A549 (cell line): Measurements from ENCODE around the gene PAX8. TPM values are rescaled to one million over a fixed set of nuclear protein-coding genes. Genes with fewer than 3 reads are reported as not detected.

Experiments
- ATAC-seq, 2 experiments: fragments of 200-7000 bp in 1 of 2; fragments of >200 bp in 1 of 2; cut with Nextera tagmentation in 1 of 2; cut with Tn5 transposase in 1 of 2; 3 replicates each; pipeline versions ENCODE4 v1.8.0 to v1.9.1; 2018 to 2020; ENCODE audit warnings: mild to moderate bottlenecking in 1 of 2, moderate library complexity in 1 of 2
- CTCF ChIA-PET: fragments of 300-600 bp; sonication (Branson Sonifier 250); formaldehyde crosslinking; extraction: SDS; loops from one replicate; lab custom pipeline; 2021; ENCODE audit warnings: antibody characterized with exemption, inconsistent platforms; lab: Yijun Ruan, JAX
- POLR2A ChIA-PET: fragments of 350-600 bp; formaldehyde crosslinking; extraction: SDS; loops from one replicate; lab custom pipeline; 2021; ENCODE audit warnings: antibody characterized with exemption, inconsistent platforms; lab: Yijun Ruan, JAX
- DNase-seq, 2 experiments: peaks; one replicate each; pipeline versions ENCODE4 v3.0.0 to v3.0.0-alpha.2; 2011 to 2016; ENCODE audit warnings: low read depth in 1 of 2, low spot score in 1 of 2
- FAIRE-seq: peaks from 2 replicates; lab custom pipeline; 2011; peaks lifted over from hg19 to GRCh38; lab: Jason Lieb, UNC
- H3K27ac ChIP-seq, 2 experiments: fragments of >200 bp; sonication (Bioruptor Twin); formaldehyde crosslinking; 3 replicates each; pipeline ENCODE4 v1.5.1; 2016 to 2017
- H3K4me1 ChIP-seq: fragments of >200 bp; sonication (Bioruptor Twin); formaldehyde crosslinking; 3 replicates; pipeline ENCODE4 v1.6.1; 2016
- H3K4me2 ChIP-seq: fragments of >200 bp; sonication (Bioruptor Twin); formaldehyde crosslinking; 3 replicates; pipeline ENCODE4 v1.6.1; 2016
- H3K4me3 ChIP-seq: fragments of >200 bp; sonication (Bioruptor Twin); formaldehyde crosslinking; 3 replicates; pipeline ENCODE4 v1.5.1; 2016
- H3K9me3 ChIP-seq: fragments of >200 bp; sonication (Bioruptor Twin); formaldehyde crosslinking; 3 replicates; pipeline ENCODE4 v1.6.1; 2016
- BCL3 ChIP-seq: fragments of >200 bp; sonication (Bioruptor Twin); formaldehyde crosslinking; IDR thresholded peaks from 3 replicates; pipeline ENCODE4 v1.6.1; 2016
- CBX2 ChIP-seq: fragments of 200-600 bp; sonication (generic); IDR thresholded peaks from 2 replicates; pipeline ENCODE4 v1.6.1; 2016; ENCODE audit warnings: low read depth, mild to moderate bottlenecking, borderline replicate concordance
- CHD2 ChIP-seq: fragments of 150-350 bp; IDR thresholded peaks from 2 replicates; pipeline ENCODE4 v1.6.1; 2014; ENCODE audit warnings: low read length; ENCODE audit not compliant: partially characterized antibody
- ELK1 ChIP-seq: fragments of 150-350 bp; IDR thresholded peaks from 2 replicates; pipeline ENCODE4 v1.6.1; 2014; ENCODE audit warnings: low read depth, mild to moderate bottlenecking, low read length
- EP300 ChIP-seq, 2 experiments: fragments of >200 bp; sonication (Bioruptor Twin); formaldehyde crosslinking; IDR thresholded peaks; 2 replicates in 1 of 2; 3 replicates in 1 of 2; pipeline ENCODE4 v1.6.1; 2016 to 2017
- FOSL2 ChIP-seq, 2 experiments: fragments of 450-650 bp in 1 of 2; fragments of >200 bp in 1 of 2; sonication (Bioruptor Twin) in 1 of 2; formaldehyde crosslinking; IDR thresholded peaks; 2 replicates each; pipeline versions ENCODE4 v1.5.0 to v1.6.1; 2016 to 2020; ENCODE audit warnings: mild to moderate bottlenecking in 1 of 2, moderate library complexity in 1 of 2
- FOXS1 ChIP-seq: fragments of 250-450 bp; sonication (Bioruptor Pico); IDR thresholded peaks from 2 replicates; pipeline ENCODE4 v1.5.0; 2020; ENCODE audit warnings: mild to moderate bottlenecking, moderate library complexity
- HDAC2 ChIP-seq: fragments of 200-600 bp; sonication (generic); IDR thresholded peaks from 2 replicates; pipeline ENCODE4 v1.6.1; 2016
- HOXA7 ChIP-seq: fragments of 250-450 bp; sonication (Bioruptor Pico); IDR thresholded peaks from 2 replicates; pipeline ENCODE4 v1.5.0; 2020; ENCODE audit warnings: mild to moderate bottlenecking, moderate library complexity
- HOXB13 ChIP-seq: fragments of 250-450 bp; sonication (Bioruptor Pico); IDR thresholded peaks from 2 replicates; pipeline ENCODE4 v1.5.0; 2020; ENCODE audit warnings: low read depth, mild to moderate bottlenecking, moderate library complexity
- JUNB ChIP-seq: fragments of >200 bp; sonication (Bioruptor Twin); formaldehyde crosslinking; IDR thresholded peaks from 2 replicates; pipeline ENCODE4 v1.6.1; 2016
- MAFK ChIP-seq: fragments of 450-650 bp; IDR thresholded peaks from 2 replicates; pipeline ENCODE4 v1.6.1; 2014; ENCODE audit not compliant: partially characterized antibody
- MAX ChIP-seq: IDR thresholded peaks from 2 replicates; pipeline ENCODE4 v1.6.1; 2012
- MAZ ChIP-seq: fragments of 150-350 bp; IDR thresholded peaks from 2 replicates; pipeline ENCODE4 v1.6.1; 2014; ENCODE audit warnings: antibody characterized with exemption, low read depth, low read length, borderline replicate concordance
- POLR2A ChIP-seq: IDR thresholded peaks from 2 replicates; pipeline ENCODE4 v1.6.1; 2012; ENCODE audit warnings: mild to moderate bottlenecking, low read length
- RAD21 ChIP-seq, 2 experiments: fragments of >200 bp in 1 of 2; sonication (Bioruptor Twin) in 1 of 2; formaldehyde crosslinking in 1 of 2; IDR thresholded peaks in 1 of 2; conservative IDR thresholded peaks in 1 of 2; 2 replicates in 1 of 2; 3 replicates in 1 of 2; pipeline ENCODE4 v1.6.1; 2012 to 2018; ENCODE audit warnings: inconsistent platforms in 1 of 2
- RCOR1 ChIP-seq: fragments of 150-350 bp; IDR thresholded peaks from 2 replicates; pipeline ENCODE4 v1.6.1; 2014; ENCODE audit warnings: antibody characterized with exemption, low read length, low read depth
- RFX5 ChIP-seq: fragments of 450-650 bp; IDR thresholded peaks from 2 replicates; pipeline ENCODE4 v1.7.1; 2014; ENCODE audit warnings: antibody characterized with exemption, mild to moderate bottlenecking, moderate library complexity
- SMC3 ChIP-seq: fragments of >200 bp; sonication (Bioruptor Twin); formaldehyde crosslinking; IDR thresholded peaks from 3 replicates; pipeline ENCODE4 v1.6.1; 2018; ENCODE audit warnings: inconsistent platforms
- SREBF2 ChIP-seq: fragments of 450-650 bp; IDR thresholded peaks from 2 replicates; pipeline ENCODE4 v1.6.1; 2014; ENCODE audit warnings: mild to moderate bottlenecking, moderate library complexity
- TP53 ChIP-seq: fragments of 250-450 bp; sonication (Bioruptor Pico); IDR thresholded peaks from 2 replicates; pipeline ENCODE4 v1.5.0; 2021; ENCODE audit warnings: mild to moderate bottlenecking, moderate library complexity
- ZC3H11A ChIP-seq: fragments of 450-650 bp; IDR thresholded peaks from 2 replicates; pipeline ENCODE4 v1.6.1; 2014; ENCODE audit warnings: antibody characterized with exemption, mild to moderate bottlenecking
- ZFP36 ChIP-seq: fragments of 450-650 bp; IDR thresholded peaks from 2 replicates; pipeline ENCODE4 v1.6.1; 2014; ENCODE audit warnings: borderline replicate concordance; ENCODE audit not compliant: partially characterized antibody
- WGBS: methylation state at CpG from one replicate; pipeline ENCODE4 v1.1.6; 2017; ENCODE audit errors: missing lambda C conversion rate; 5-methylcytosine and 5-hydroxymethylcytosine counted together
- polyA plus RNA-seq, 4 experiments: library from polyadenylated mRNA; depleted of rRNA in 3 of 4; stranded (reverse); fragments of >200 nt; fragmentation: RNase III in 1 of 4; extraction: RNeasy Plus Mini Kit Qiagen cat#74134 plus additional on column Dnase treatment in 1 of 4; gene quantifications; 2 replicates in 3 of 4; 3 replicates in 1 of 4; pipeline ENCODE4 v1.2.3, GENCODE V29; 2011 to 2017

Gene PAX8
- polyA plus RNA-seq, 2 of the 4 experiments (the other 2 are of a cell fraction): 0.71 to 0.81 TPM

- Histone ChIP-seq H3K4me1 (peaks cover 84% of the 10 kb centered on the region), H3K27ac (peak overlapping the region; percentile 96), H3K4me2 (peak overlapping the region; percentile 76), H3K9me3 (no peaks in the 10 kb centered on the region), H3K4me3 (no peak overlapping the region)
- DNase-seq (no peak), ATAC-seq (no peak), FAIRE-seq (no peak)
- TF ChIP-seq FOSL2 (IDR thresholded peaks at IDR 0.05): no peak
- TF ChIP-seq FOSL2 (CRISPR knock-in tag; IDR thresholded peaks at IDR 0.05): no peak
- no peak for TF ChIP-seq ZFP36
- no peak for TF ChIP-seq CBX2
- no peak for TF ChIP-seq ELK1
- no peak for TF ChIP-seq ZC3H11A
- no peak for TF ChIP-seq SMC3
- no peak for TF ChIP-seq HDAC2
- no peak for TF ChIP-seq MAZ
- TF ChIP-seq EP300 (IDR thresholded peaks at IDR 0.05): no peak
- TF ChIP-seq CHD2: no peak
- TF ChIP-seq SREBF2: no peak
- TF ChIP-seq FOXS1 (CRISPR knock-in tag): no peak
- POLR2A ChIA-PET: no interaction called here
- WGBS: 93% methylated on average over 14 of the region's 14 CpGs
- CTCF ChIA-PET: interaction anchor here (0.8 to 4.8 kb wide), 7 partner anchors 9 to 177 kb away, joined by 3 to 35 read pairs (median 6); no protein-coding TSS in a partner anchor
Measured at GRCh38 chr2:113213061-113213930, 65.4 kb downstream of the PAX8 start.

- 49% methylated on average over 23 of the region's 26 CpGs for WGBS
- CTCF ChIA-PET: interaction anchor here (0.8 to 4.8 kb wide), 11 partner anchors 9 to 178 kb away, joined by 3 to 35 read pairs (median 6); no protein-coding TSS in a partner anchor
- peaks cover 78% of the 10 kb centered on the region for H3K4me1 ChIP-seq
- POLR2A ChIA-PET: interaction anchor here (0.6 to 1.6 kb wide), 2 partner anchors 28 to 71 kb away, joined by 3 to 10 read pairs; no protein-coding TSS in a partner anchor
- peak overlapping the region; percentile 96 for H3K27ac ChIP-seq
- H3K4me2 ChIP-seq: peak overlapping the region; percentile 76
- H3K4me3 ChIP-seq: peak overlapping the region; percentile 19; the same call in 1 of the 3 replicates
- H3K9me3 ChIP-seq: no peaks in the 10 kb centered on the region
- TF ChIP-seq JUNB (no peak), MAX (peak; percentile 62), RAD21 (conservative IDR thresholded peaks at IDR 0.05 in 1 of 2, IDR thresholded peaks at IDR 0.05 in 1 of 2) (no peak; a peak in 1 of 5 replicates), HOXA7 (0 out of 2 replicates have a peak, but pooled peaks have one; percentile 23), FOXS1 (CRISPR knock-in tag) (no peak), HOXB13 (CRISPR knock-in tag) (0 out of 2 replicates have a peak, but pooled peaks have one; percentile 44), RFX5 (no peak), POLR2A (no peak), BCL3 (no peak), MAFK (no peak), RCOR1 (no peak), TP53 (CRISPR knock-in tag) (no peak)
- TF ChIP-seq, all 56 proteins: peak for 3
- peak in 1 of 2 experiments; percentile 73 for DNase-seq
- FAIRE-seq: no peak
- ATAC-seq: peak; percentile 33 to 59; a peak in 3 of 6 replicates
Measured at GRCh38 chr2:113212245-113213060, 66.3 kb downstream of the PAX8 start.
